HG02759 (cell line): ENCODE results near the gene USP40.

Source experiments
- ATAC-seq: cut with Tn5 transposase; IDR thresholded peaks from one replicate; pipeline ENCODE4 v1.9.1; 2021; ENCODE audit warnings: mild to moderate bottlenecking, moderate library complexity; ENCODE audit not compliant: unreplicated experiment

The USP40 gene

GRCh38 chr2:233448575-233448974, 118.0 kb downstream of the USP40 start:
- no peak for ATAC-seq

GRCh38 chr2:233448220-233448559, 118.4 kb downstream of the USP40 start:
- no peak for ATAC-seq

DNA sequence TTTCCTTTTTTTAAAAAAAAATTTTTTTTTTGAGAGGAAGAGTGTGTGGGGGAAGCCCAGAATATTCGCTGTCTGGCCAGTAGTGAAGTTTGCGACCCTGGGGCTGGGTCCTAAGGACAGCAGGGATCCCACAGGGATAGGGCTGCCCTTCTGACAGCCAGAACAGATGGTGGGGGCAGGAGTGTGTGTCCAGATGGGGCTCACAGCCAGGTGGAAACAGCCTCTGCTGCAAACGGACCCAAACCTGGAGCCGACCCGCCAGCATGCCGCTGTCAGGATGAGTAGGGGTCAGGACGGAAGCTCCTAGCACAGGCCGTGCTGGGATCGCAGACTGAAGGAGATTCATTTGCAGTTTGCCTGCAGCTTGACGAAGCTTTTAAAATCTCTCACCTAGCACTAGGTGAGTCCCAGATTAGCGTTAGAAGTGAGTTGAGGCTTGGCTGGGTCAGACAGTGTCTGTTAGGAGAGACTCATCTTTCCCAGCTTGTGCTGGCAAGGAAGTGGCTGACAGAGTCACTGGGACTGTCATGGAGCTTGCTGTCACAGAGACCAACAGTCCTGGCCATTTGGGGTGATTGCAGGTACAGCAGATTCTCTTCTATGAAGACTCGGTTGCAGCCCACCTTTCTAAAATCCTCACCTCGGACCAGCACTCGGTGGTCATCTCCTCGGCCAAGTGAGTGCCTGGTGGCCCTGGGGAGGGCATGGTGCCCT, 118.9 kb downstream of the USP40 start:
- no peak for ATAC-seq

DNA sequence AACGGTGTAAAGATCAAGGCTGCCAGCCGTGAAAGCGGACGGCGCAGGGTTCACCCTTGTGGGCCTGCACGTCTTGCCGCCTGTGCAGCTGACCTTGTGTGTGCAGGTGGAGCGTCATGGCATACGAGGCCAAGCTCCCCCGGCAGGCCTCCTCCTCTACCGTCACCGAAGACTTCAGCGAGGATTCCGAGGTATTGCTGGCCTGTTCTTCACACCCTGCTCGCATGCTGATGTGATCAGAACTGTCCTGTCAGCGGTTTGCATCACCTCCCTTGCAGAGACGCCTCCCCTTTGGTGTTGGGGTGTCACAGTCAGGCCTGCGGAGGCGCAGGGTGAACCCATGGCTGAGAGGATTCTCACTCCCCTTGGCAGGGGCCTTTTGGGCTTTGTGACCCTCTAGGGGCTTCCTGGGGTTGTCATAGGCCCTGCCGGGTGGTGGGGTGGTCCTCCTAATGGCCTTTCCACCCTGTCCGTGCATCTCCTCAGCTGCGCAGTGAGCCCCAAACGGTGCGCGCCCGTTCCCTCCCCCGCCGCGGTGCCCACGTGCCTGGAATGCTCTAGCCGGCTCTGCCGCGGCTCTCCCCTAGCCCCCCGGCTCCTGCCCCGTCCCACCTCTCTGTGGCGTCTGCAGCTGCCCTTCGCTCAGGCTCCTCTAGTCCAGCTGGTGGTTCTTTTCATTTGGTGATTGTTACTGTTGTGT, 119.8 kb downstream of the USP40 start:
- no peak for ATAC-seq

- no peak for ATAC-seq
Measured at GRCh38 chr2:233446121-233446520, 120.5 kb downstream of the USP40 start.

DNA sequence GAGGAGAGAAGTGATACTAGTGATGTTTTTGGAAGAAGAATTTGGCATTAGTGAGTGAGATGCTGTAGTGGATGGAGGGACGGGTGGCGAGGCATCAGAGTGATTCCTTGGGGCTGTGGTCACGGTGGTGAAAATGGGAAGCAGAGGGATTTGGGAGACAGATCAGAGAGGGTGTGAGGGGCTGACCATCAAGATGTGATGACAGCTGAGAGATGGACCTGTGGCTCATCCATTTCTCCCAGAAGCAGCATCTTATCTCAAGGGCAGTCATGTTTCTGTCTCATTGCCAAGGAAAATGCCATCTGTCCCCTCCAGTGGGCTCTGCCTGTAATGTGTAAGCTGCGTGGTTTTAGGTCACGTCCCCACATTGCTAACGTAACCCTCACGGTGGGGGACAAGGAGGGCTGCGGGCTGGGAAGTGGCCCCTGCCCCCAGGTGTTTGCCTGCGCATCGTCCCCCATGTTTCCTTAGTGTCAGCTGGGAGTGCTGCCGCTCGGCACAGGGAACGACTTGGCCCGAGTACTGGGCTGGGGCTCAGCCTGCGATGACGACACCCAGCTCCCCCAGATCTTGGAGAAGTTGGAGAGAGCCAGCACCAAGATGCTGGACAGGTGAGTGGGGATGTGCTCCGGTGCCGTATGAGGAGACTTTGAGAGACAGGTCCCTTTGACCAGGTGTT, 121.3 kb downstream of the USP40 start:
- no peak for ATAC-seq

GRCh38 chr2:233444501-233444900, 122.1 kb downstream of the USP40 start:
- ATAC-seq = no peak

GRCh38 chr2:233443511-233444183, 122.9 kb downstream of the USP40 start:
- peak; percentile 52 for ATAC-seq

GRCh38 chr2:233442028-233442310, 124.6 kb downstream of the USP40 start:
- no peak for ATAC-seq

- ATAC-seq = no peak
Measured at GRCh38 chr2:233441161-233442027, 125.2 kb downstream of the USP40 start.

GRCh38 chr2:233440714-233441113, 125.9 kb downstream of the USP40 start:
- ATAC-seq = no peak

- ATAC-seq = no peak
Measured at GRCh38 chr2:233440314-233440713, 126.3 kb downstream of the USP40 start.

GRCh38 chr2:233439191-233439590, 127.4 kb downstream of the USP40 start:
- ATAC-seq = no peak

- ATAC-seq = no peak
Measured at GRCh38 chr2:233438573-233439147, 127.9 kb downstream of the USP40 start.

DNA sequence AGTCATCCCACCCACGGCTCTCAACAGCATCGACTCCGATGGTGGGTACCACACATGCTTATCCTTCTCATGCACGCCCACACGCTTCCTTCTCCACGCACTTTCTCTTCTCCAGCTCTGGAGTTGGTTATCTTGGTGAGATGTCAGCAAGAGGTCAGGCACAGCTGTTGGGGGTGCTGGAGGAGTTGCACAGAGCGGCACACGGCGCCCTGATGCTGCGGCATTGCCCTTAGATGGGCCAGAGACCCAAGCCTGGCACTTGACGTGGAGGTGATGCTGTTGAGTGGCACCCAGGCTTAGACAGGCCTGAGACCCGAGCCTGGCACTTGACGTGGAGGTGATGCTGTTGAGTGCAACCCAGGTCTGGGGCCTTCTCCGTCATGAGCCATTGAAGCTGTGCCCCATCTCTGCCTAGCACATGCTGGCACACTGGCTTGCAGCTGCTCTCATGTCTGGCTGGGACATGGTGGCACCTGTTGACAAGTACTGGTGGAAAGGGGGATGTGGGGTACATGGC, 129.1 kb downstream of the USP40 start:
- no peak for ATAC-seq

DNA sequence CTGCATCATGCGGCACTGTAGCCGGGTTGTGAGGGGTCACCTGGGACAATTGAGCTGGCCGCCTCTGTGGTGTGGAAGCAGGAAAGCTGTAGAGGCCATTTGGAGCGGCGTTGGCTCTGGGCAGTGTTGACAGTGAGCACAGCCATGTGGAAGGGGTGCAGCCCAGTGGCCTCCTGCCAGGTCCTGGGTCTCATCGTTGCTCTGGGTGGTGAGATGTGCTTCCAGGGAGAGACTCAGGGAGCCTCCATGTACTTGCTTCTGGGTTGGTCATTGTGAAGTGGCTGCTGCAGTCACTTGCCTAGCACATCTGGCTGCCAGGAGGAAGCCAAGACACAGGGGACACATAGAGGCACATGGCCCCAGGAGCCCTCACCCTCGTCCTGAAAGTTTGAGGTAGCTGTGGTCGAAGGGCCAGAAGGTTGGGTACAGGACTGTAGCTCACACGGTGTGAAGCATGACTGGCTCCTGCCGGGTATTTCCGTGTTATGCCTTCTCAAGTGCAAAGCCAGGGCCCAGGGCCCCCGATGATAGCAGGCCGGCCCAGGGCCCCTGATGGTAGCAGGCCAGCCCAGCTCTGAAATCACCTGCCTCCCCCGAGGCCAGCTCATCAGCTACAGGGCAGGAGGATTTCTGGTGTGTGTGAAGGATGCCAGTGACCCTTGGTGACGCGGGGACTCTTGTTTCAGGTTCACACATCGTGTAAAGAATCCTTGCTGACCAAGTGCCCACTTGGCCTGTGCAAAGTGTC, 129.7 kb downstream of the USP40 start:
- no peak for ATAC-seq

- ATAC-seq = no peak
Measured at GRCh38 chr2:233436191-233436581, 130.4 kb downstream of the USP40 start.

- ATAC-seq = no peak
Measured at GRCh38 chr2:233435436-233436190, 131.0 kb downstream of the USP40 start.
